ENCODE measurements around the gene CDR2L.
"Not testable (repeated sequence)": the region's sequence is repeated elsewhere in the genome, so short reads cannot be mapped to it uniquely, and the experiment has no call there.

CDR2L gene

GRCh38 chr17:74960570-74961342 lies 26.7 kb upstream of the CDR2L start:
- DNase-seq, result no peak

GRCh38 chr17:74961657-74962350 lies 25.6 kb upstream of the CDR2L start:
- DNase-seq, result peak; percentile 89

DNA sequence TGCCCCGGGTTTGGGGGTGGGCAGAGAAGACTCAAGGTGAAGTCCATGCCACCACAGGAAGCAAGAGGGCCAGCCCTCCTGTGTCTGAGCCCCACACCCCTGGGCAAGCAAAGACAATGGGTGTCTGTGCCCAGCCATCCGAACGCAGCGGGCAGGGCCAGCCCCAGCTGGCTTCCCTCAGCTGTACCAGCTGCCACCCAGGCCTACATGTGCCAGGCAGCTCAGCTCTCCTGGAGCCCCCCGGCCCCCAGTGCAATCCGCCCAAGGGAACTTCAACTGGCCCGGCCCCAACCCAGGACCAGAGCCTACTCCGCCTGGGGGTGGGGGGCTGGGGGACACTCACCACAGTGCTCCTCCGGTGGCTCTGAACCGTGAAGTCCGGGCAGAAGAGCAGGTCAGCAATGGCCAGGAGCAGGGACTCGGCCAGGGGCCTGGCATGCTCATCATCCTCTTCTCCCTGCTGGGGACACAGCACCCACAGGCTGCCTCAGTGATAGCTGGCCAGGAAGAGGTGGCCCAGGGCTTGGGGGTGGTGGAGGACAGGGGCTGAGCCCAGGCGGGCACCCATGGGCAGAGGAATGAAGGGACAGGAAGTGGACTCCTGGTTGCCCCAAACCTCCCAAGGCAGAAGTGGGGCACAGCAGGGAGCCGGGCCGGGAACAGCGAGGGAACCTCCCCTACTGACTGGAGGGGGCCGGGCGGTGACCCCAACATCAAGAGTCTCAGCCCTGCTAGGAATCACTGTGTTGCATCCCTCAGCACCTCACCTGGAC lies 24.6 kb upstream of the CDR2L start:
- DNase-seq, result no peak

DNA sequence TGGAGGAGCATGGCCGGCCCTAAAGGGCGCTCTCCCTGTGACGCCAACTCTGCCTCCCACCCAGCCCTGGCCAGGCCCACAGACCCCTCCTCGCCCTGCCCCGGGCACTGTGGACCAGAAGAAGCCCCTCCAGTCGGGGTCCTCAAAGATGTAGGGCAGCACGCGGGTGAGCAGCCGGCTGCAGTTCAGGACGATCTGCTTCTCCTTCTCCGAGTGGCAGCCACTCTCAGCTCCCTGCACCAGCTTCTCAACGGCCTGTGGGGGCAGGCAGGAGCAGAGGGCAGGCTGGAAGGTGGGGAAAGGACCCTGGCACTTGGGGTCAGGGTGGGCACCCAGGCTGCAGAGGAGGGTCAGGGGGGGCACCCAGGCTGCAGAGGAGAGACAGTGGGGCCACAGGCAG lies 23.8 kb upstream of the CDR2L start:
- no peak for DNase-seq

DNA sequence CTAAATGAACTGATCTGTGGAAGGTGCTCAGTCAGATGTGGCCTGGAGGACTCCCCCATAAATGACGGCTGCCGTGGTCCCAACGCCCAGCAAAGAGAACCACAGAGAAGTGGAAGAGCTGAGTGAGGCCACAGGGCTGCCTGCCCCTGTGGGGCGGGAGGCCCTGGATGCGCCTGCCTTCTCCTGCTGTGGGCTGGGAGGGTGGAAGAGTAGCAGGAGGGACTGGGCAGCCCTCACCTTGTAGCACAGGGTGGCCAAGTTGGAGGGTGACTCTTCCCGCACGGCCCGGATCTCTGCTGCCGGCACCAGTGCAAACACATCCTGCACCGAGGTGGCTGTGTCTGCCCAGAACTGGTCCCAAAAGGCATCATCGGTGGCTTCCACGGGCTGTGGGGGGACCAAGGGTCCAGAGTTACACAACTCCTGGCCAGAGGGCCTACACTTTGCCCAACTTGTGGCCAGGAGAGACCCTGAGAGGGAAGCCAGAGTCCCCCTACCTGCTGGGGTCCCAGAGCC lies 23.1 kb upstream of the CDR2L start:
- DNase-seq, result no peak

DNA sequence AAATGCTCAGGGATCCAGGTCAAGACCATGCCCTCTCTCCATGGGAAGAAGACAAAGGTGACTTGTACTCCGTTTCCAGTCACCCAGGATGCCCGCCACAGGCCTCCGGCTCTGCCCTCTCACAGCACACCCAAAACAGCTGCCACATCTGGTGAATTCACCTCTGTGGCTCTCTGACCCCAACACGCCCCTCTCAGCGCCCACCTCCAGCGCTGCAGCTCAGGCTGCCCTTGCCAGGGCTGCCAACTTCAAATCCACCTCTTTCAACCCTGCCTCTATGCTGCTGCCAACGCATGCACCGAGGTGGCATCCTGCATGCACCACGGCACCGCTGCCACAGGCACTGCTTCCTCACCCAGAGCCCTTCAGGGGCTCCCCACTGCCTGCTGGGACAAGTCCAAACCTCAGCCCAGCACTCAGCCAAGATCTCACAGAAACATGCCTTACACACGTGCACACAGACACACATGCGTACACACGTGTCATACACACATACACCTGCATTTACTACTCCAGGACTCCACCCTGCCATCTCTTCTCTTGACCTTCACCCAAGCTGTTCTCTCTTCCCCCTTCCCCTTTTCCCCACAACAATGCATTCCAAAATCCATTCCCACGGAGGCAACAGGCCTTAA lies 22.3 kb upstream of the CDR2L start:
- no peak for DNase-seq

- no peak for DNase-seq
Observed at GRCh38 chr17:74968361-74968780, 19.1 kb upstream of the CDR2L start.

GRCh38 chr17:74969501-74969900 lies 17.9 kb upstream of the CDR2L start:
- DNase-seq, result not testable (repeated sequence)

GRCh38 chr17:74970395-74970794 lies 17.0 kb upstream of the CDR2L start:
- no peak for DNase-seq

DNA sequence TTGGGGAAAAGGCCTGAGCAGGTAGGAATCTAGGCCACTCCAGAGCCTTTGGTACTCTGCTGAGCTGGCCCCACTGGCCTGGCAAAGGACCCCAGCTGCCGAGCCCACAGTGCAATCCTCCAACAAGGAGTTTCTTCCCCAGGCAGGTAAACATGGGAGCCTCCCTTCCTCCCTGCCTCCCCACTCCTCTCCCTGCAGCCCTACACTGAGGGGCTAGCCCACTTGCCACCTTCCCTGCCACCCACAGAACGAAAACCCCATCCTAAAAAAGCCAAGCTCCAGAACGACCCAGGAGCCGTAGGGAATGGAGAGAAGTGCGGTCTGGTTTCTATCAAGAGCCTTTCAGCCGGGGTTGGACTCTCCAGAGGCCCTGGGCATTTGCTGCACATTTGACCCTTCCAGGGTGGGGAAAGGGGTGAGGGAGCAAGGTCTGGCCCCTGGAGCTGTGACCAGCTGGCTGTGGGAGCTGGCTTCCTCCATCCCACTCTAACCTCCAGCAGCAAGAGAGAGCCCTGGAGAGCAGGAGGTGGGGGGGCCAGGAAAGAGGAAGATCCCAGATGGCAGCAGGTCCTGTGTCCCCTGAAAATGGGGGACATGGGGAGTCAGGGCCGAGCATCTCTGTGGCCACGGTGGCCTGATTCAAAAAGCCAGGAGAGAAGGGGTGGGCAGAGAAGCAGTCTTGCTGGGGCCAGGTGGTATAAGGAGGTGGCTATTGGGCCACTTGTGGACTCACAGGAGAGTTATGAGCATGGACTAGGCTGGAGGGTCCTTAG lies 16.2 kb upstream of the CDR2L start:
- DNase-seq, result no peak

GRCh38 chr17:74971842-74972106 lies 15.7 kb upstream of the CDR2L start:
- no peak for DNase-seq

- peak; percentile 80 for DNase-seq
Observed at GRCh38 chr17:74972107-74972972, 15.1 kb upstream of the CDR2L start, which contains the start of gene HID1. Gene HID1 (minus strand): TSS chr17:74972759. CDS start chr17:74972656, 103 bp downstream.

GRCh38 chr17:74972973-74973328 lies 14.5 kb upstream of the CDR2L start:
- DNase-seq, result no peak

DNA sequence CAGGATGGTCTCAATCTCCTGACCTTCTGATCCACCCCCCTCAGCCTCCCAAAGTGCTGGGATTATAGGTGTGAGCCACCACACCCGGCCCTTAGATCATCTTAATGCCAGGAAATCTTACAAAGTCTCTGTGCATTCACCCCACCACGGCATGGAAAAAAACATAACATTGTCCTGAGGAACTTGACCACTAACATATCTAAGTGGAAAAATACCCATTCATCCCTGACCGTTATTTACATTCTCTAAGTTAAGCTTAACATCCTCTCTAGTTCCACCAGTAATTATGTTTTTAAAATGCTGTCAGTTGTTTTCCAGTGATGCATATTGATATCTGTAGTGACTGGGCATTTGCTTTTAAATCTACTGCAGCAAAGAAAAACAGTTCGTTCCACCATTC lies 11.5 kb upstream of the CDR2L start:
- DNase-seq, result no peak

- DNase-seq, result no peak
Observed at GRCh38 chr17:74977802-74978201, 9.6 kb upstream of the CDR2L start.

- DNase-seq, result no peak
Observed at GRCh38 chr17:74978240-74978639, 9.2 kb upstream of the CDR2L start.

- DNase-seq, result no peak
Observed at GRCh38 chr17:74979408-74980146, 7.9 kb upstream of the CDR2L start.

DNA sequence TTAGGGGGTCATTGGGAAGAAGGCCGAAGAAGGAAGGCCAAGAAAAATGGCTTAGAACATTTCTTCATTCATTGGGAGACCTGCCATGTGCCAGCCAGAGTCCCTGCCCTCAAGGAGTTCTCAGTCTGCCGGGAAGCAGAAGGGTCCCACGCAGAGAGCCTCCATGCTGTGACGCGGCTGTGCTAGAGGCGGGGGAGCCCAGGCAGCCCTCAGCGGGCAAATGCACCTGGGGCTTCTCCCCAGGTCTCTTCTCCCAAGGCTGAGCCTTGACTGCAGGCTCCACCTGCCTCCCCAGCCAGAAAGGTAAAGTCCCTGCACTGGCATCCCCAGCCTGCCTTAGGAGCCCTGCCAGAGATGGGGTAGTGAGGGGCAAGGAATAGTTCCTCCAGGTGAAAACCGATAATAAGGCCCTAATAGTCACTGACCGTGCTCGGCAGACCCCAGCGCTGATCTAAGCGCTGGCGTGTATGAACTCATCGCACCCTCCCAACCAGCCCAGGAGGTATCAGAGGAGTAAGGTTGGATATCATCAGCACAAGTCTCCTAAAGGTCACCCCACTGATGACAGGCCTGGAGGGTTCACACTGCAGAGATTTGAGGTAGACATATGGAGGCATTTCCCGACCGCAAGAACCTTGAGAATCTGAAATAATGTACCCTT lies 6.0 kb upstream of the CDR2L start:
- no peak for DNase-seq

- peak; percentile 83 for DNase-seq
Observed at GRCh38 chr17:74981979-74982662, 5.3 kb upstream of the CDR2L start.
